Measurements from ENCODE around the gene DCTPP1. TPM values are rescaled to one million over a fixed set of nuclear protein-coding genes. Genes with fewer than 3 reads are reported as not detected.

Gene DCTPP1
- total and polyA plus RNA-seq, 9 of the 15 experiments (the other 6 are each of a cell fraction or from before 2014, with no cell fraction given) = 45.0 to 132 (median 80.6) TPM

DNA sequence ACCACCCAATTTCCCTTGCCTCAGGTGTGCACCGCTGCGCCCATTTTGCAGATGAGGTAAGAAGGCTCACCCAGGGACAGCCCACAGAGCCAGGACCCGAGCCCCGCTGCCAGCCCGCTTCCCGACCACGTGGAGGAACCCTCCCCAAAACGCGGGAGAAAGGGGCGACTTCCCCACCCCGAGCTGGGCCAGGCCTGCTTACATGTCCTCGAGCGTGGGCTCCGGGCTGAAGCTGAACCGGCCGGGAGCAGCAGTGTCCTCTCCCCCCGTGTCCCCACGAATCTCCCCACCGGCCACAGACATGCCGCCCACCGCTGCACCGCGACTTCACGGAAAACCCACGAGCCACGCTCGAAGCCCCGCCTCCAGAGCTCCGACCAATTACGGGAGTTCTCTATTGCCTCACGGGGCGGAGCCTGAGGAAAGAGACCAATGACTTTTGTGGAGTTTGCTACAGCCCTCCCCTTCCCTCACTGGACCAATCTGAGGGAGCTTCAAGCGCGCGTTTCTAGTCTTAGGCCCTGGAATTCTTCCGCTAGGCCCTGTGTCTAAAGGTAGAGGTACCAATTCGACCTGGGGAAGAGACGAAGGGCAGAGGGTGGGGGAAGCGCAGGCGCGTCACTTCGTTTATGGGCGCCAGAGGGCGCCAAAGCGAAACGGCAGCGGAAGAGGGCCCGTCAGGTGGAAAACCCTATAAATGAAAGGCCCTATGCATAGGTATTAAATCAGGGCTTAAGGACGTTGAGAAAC lies at the start of gene DCTPP1 (continued):
- no peak for TF ChIP-seq HNRNPUL1 (IDR thresholded peaks at IDR 0.05; ENCODE audit: low read length)
- TF ChIP-seq SMARCA4 (IDR thresholded peaks at IDR 0.05) = peak; percentile 75
- TF ChIP-seq, protein P1, sequence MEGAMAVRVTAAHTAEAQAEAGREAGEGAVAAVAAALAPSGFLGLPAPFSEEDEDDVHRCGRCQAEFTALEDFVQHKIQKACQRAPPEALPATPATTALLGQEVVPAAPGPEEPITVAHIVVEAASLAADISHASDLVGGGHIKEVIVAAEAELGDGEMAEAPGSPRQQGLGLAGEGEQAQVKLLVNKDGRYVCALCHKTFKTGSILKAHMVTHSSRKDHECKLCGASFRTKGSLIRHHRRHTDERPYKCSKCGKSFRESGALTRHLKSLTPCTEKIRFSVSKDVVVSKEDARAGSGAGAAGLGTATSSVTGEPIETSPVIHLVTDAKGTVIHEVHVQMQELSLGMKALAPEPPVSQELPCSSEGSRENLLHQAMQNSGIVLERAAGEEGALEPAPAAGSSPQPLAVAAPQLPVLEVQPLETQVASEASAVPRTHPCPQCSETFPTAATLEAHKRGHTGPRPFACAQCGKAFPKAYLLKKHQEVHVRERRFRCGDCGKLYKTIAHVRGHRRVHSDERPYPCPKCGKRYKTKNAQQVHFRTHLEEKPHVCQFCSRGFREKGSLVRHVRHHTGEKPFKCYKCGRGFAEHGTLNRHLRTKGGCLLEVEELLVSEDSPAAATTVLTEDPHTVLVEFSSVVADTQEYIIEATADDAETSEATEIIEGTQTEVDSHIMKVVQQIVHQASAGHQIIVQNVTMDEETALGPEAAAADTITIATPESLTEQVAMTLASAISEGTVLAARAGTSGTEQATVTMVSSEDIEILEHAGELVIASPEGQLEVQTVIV (CRISPR knock-in tag; IDR thresholded peaks at IDR 0.05; ENCODE audit: borderline replicate concordance) = no peak
- no peak for TF ChIP-seq SRSF3 (IDR thresholded peaks at IDR 0.05; ENCODE audit: insufficient read depth, low read length)
- TF ChIP-seq GATA2 (CRISPR knock-in tag; IDR thresholded peaks at IDR 0.05) = no peak
- TF ChIP-seq, protein P2, sequence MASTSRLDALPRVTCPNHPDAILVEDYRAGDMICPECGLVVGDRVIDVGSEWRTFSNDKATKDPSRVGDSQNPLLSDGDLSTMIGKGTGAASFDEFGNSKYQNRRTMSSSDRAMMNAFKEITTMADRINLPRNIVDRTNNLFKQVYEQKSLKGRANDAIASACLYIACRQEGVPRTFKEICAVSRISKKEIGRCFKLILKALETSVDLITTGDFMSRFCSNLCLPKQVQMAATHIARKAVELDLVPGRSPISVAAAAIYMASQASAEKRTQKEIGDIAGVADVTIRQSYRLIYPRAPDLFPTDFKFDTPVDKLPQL (IDR thresholded peaks at IDR 0.05; ENCODE audit: extremely low read depth, insufficient read length) = no peak
- TF ChIP-seq NFATC3 (IDR thresholded peaks at IDR 0.05) = no peak
- TF ChIP-seq ASH1L (IDR thresholded peaks at IDR 0.05; ENCODE audit: borderline replicate concordance, low read depth, partially characterized antibody) = peak; percentile 39
- TF ChIP-seq, protein P3, sequence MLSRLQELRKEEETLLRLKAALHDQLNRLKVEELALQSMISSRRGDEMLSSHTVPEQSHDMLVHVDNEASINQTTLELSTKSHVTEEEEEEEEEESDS (CRISPR knock-in tag; IDR thresholded peaks at IDR 0.05) = no peak
- TF ChIP-seq ZNF436 (CRISPR knock-in tag; IDR thresholded peaks at IDR 0.05) = no peak
- TF ChIP-seq NR2F6 (CRISPR knock-in tag; IDR thresholded peaks at IDR 0.05) = no peak
- TF ChIP-seq MBD2 (IDR thresholded peaks at IDR 0.05; ENCODE audit: borderline replicate concordance, low read depth) = peak; percentile 72; the same call in 1 of the 2 replicates
- no peak for TF ChIP-seq DIDO1 (tag; IDR thresholded peaks at IDR 0.05; ENCODE audit: low read depth)
- TF ChIP-seq HLTF (IDR thresholded peaks at IDR 0.05) = no peak
- peak; percentile 97 for TF ChIP-seq SP1 (CRISPR knock-in tag; IDR thresholded peaks at IDR 0.05)
- TF ChIP-seq ZNF134 (CRISPR knock-in tag; conservative IDR thresholded peaks at IDR 0.05) = no peak
- TF ChIP-seq PYGO2 (tag; IDR thresholded peaks at IDR 0.05) = no peak
- no peak; a peak in 1 of 4 replicates for TF ChIP-seq KDM4B (IDR thresholded peaks at IDR 0.05; ENCODE audit: borderline replicate concordance in 2 of 2, low read depth in 1 of 2)
- TF ChIP-seq MYNN (IDR thresholded peaks at IDR 0.05) = peak; percentile 50; the same call in 1 of the 2 replicates
- no peak for TF ChIP-seq MYNN (CRISPR knock-in tag; IDR thresholded peaks at IDR 0.05)
- TF ChIP-seq CREB1 (IDR thresholded peaks at IDR 0.05) = no peak
- TF ChIP-seq CREB1 (CRISPR knock-in tag; IDR thresholded peaks at IDR 0.05) = peak; percentile 84; the same call in 1 of the 2 replicates
- no peak for TF ChIP-seq FOXJ2 (tag; IDR thresholded peaks at IDR 0.05)
- no peak for TF ChIP-seq XRCC3 (IDR thresholded peaks at IDR 0.05)
- no peak for TF ChIP-seq HMG20A (CRISPR knock-in tag; conservative IDR thresholded peaks at IDR 0.05)
- 0 out of 3 replicates have a peak, but pooled peaks of 1 of the 2 experiments have one; percentile 12 for TF ChIP-seq CBX3 (IDR thresholded peaks at IDR 0.05; ENCODE audit: borderline replicate concordance in 1 of 2, low read length in 2 of 2)
- TF ChIP-seq SAFB2 (IDR thresholded peaks at IDR 0.05; ENCODE audit: borderline replicate concordance, low read depth, low read length, severe bottlenecking) = no peak
- TF ChIP-seq SREBF1 (IDR thresholded peaks at IDR 0.05; ENCODE audit: borderline replicate concordance, low read depth, low read length) = no peak

Measured in K562 (cell line).